Measurements from ENCODE around the gene PCSK5.

- TF ChIP-seq EP300 (IDR thresholded peaks at IDR 0.05; ENCODE audit: borderline replicate concordance) (no peak), FOXM1 (IDR thresholded peaks at IDR 0.05; ENCODE audit: borderline replicate concordance, low read depth) (no peak), USF1 (IDR thresholded peaks at IDR 0.05) (no peak), MAX (IDR thresholded peaks at IDR 0.05) (no peak), CEBPB (IDR thresholded peaks at IDR 0.05) (no peak), YY1 (IDR thresholded peaks at IDR 0.05; ENCODE audit: low read depth) (no peak), NFIC (IDR thresholded peaks at IDR 0.05) (no peak), EGR1 (IDR thresholded peaks at IDR 0.05) (no peak), REST (IDR thresholded peaks at IDR 0.05; ENCODE audit: low read depth) (no peak), TAF1 (IDR thresholded peaks at IDR 0.05; ENCODE audit: low read depth) (no peak)
These were observed 376.8 kb downstream of the PCSK5 start for GRCh38 chr9:76267284-76267652.

Measured in Ishikawa (cell line).